Gastrocnemius medialis (tissue), 4 donors: ENCODE measurements around the gene NUDCD3.

ENCODE experiments used
- CTCF ChIP-seq, 5 experiments: fragments of 450-650 bp in 3 of 5; fragments of 200-600 bp in 2 of 5; sonication (generic) in 2 of 5; IDR thresholded peaks in 4 of 5; conservative IDR thresholded peaks in 1 of 5; 1 replicate in 4 of 5; 2 replicates in 1 of 5; pipeline ENCODE4 v1.5.1; 2016 to 2019; ENCODE audit warnings: antibody characterized with exemption in 5 of 5, mild to moderate bottlenecking in 3 of 5, moderate library complexity in 3 of 5
- POLR2A ChIP-seq, 2 donors: fragments of 450-650 bp; IDR thresholded peaks; one replicate each; pipeline ENCODE4 v1.6.1; 2017; ENCODE audit warnings: antibody characterized with exemption in 2 of 2, mild to moderate bottlenecking in 2 of 2, moderate library complexity in 2 of 2

- TF ChIP-seq CTCF (IDR thresholded peaks at IDR 0.05 in 4 of 5, conservative IDR thresholded peaks at IDR 0.05 in 1 of 5), result no peak
- TF ChIP-seq POLR2A (IDR thresholded peaks at IDR 0.05), result no peak
Observed at GRCh38 chr7:44538798-44539668, 48.6 kb upstream of the NUDCD3 start.
